CD4-positive, alpha-beta memory T cell (primary cell): Measurements from ENCODE around the gene PLA2G2D. TPM values are rescaled to one million over a fixed set of nuclear protein-coding genes. Genes with fewer than 3 reads are reported as not detected.

ENCODE experiments used
- CTCF ChIA-PET: fragments of 350-600 bp; sonication (Branson Sonifier 250); formaldehyde crosslinking; loops from one replicate; lab custom pipeline; 2021; ENCODE audit warnings: inconsistent platforms; ENCODE audit not compliant: partially characterized antibody; lab: Charles Lee
- POLR2A ChIA-PET: fragments of 350-600 bp; sonication (Branson Sonifier 250); formaldehyde crosslinking; loops from one replicate; lab custom pipeline; 2021; ENCODE audit not compliant: partially characterized antibody; lab: Charles Lee
- DNase-seq, 5 donors: peaks; one replicate each; pipeline versions ENCODE4 v3.0.0 to v3.0.0-alpha.2; 2020 to 2022; ENCODE audit warnings: mixed read lengths in 1 of 5
- H3K27ac ChIP-seq: one replicate; pipeline ENCODE4 v1.7.0; 2013; ENCODE audit warnings: low read depth, low read length
- H3K27me3 ChIP-seq: 2 replicates; pipeline ENCODE4 v1.7.0; 2013; ENCODE audit warnings: mild to moderate bottlenecking, low read length, moderate library complexity; ENCODE audit not compliant: insufficient read depth
- H3K36me3 ChIP-seq: 2 replicates; pipeline ENCODE4 v1.7.0; 2013; ENCODE audit warnings: mild to moderate bottlenecking, low read length, moderate library complexity; ENCODE audit not compliant: insufficient read depth
- H3K4me1 ChIP-seq: 2 replicates; pipeline ENCODE4 v1.7.0; 2013; ENCODE audit warnings: mild to moderate bottlenecking, low read length, moderate library complexity; ENCODE audit not compliant: insufficient read depth
- H3K4me3 ChIP-seq, 2 donors: one replicate each; pipeline ENCODE4 v1.7.0; 2013; ENCODE audit warnings: low read length in 2 of 2, mild to moderate bottlenecking in 1 of 2
- H3K9me3 ChIP-seq, 2 donors: one replicate each; pipeline ENCODE4 v1.7.0; 2013; ENCODE audit warnings: low read length in 2 of 2, control low read depth in 1 of 2; ENCODE audit not compliant: control insufficient read depth in 1 of 2
- H3K27ac Mint-ChIP-seq, 7 donors: one replicate each; pipeline ENCODE4 v1.8.0; 2020 to 2021; ENCODE audit warnings: mixed read lengths in 7 of 7, mild to moderate bottlenecking in 6 of 7, inconsistent platforms in 3 of 7, moderate library complexity in 3 of 7
- H3K27me3 Mint-ChIP-seq, 2 donors: one replicate each; pipeline ENCODE4 v1.8.0; 2020 to 2021; ENCODE audit warnings: mixed read lengths in 2 of 2
- H3K36me3 Mint-ChIP-seq, 2 donors: one replicate each; pipeline ENCODE4 v1.8.0; 2020 to 2021; ENCODE audit warnings: mixed read lengths in 2 of 2, inconsistent platforms in 1 of 2, mild to moderate bottlenecking in 1 of 2
- H3K4me1 Mint-ChIP-seq, 4 donors: one replicate each; pipeline ENCODE4 v1.8.0; 2020 to 2021; ENCODE audit warnings: mixed read lengths in 4 of 4, mild to moderate bottlenecking in 1 of 4
- H3K4me3 Mint-ChIP-seq, 8 donors: one replicate each; pipeline ENCODE4 v1.8.0; 2020 to 2021; ENCODE audit warnings: mixed read lengths in 8 of 8, mild to moderate bottlenecking in 7 of 8, moderate library complexity in 6 of 8, inconsistent platforms in 3 of 8
- H3K9me3 Mint-ChIP-seq, 8 donors: one replicate each; pipeline ENCODE4 v1.8.0; 2020 to 2021; ENCODE audit warnings: mixed read lengths in 8 of 8, mild to moderate bottlenecking in 5 of 8, inconsistent platforms in 3 of 8, moderate library complexity in 1 of 8
- intact Hi-C: fragments of 100-400 bp; cut with micrococcal nuclease; formaldehyde crosslinking; loops from one replicate; pipeline ENCODE4 v1.15.1; 2023
- polyA plus RNA-seq, 2 donors: library from polyadenylated mRNA; unstranded; fragments of 300-500 nt; fragmentation: Illumina TruSeq; gene quantifications; one replicate each; pipeline ENCODE4 v1.2.3, GENCODE V29; 2021
- total RNA-seq, 2 experiments: library from RNA; stranded (reverse); gene quantifications; one replicate each; pipeline ENCODE4 v1.2.3, GENCODE V29; 2021

PLA2G2D gene
- total and polyA plus RNA-seq, 4 experiments from 2014 or later, result 0.29 TPM; not detected in 3

GRCh38 chr1:20143318-20143717 is 24.0 kb upstream of the PLA2G2D start:
- Histone ChIP-seq H3K4me1 (no peaks in the 10 kb centered on the region), H3K27me3 (no peaks in the 10 kb centered on the region), H3K4me3 (no peak overlapping the region), H3K27ac (no peak overlapping the region), H3K36me3 (no peaks in the 10 kb centered on the region), H3K9me3 (no peaks in the 10 kb centered on the region)
- POLR2A ChIA-PET, result no interaction called here
- no peak overlapping the region for H3K4me3 Mint-ChIP-seq
- H3K36me3 Mint-ChIP-seq, result no peaks in the 10 kb centered on the region
- CTCF ChIA-PET, result interaction anchor here (1.4 kb wide), 1 partner anchor 9 kb away, joined by 5 read pairs; no protein-coding TSS in a partner anchor
- no peak for DNase-seq
- H3K4me1 Mint-ChIP-seq, result no peaks in the 10 kb centered on the region
- intact Hi-C loops, result no loop called here
- no peak overlapping the region for H3K27ac Mint-ChIP-seq
- H3K9me3 Mint-ChIP-seq, result peaks cover 0 to 2% (median 0%) of the 10 kb centered on the region in 8 donors
- peaks cover 7 to 13% of the 10 kb centered on the region in 2 donors for H3K27me3 Mint-ChIP-seq

- Histone ChIP-seq H3K4me1 (no peaks in the 10 kb centered on the region), H3K27ac (no peak overlapping the region), H3K27me3 (no peaks in the 10 kb centered on the region), H3K36me3 (no peaks in the 10 kb centered on the region), H3K9me3 (no peaks in the 10 kb centered on the region), H3K4me3 (no peak overlapping the region)
- Mint-ChIP-seq H3K4me1 (no peaks in the 10 kb centered on the region), H3K27ac (peak overlapping the region in 1 of 7 donors; percentile 35), H3K36me3 (no peaks in the 10 kb centered on the region), H3K9me3 (peaks cover 0 to 2% (median 0%) of the 10 kb centered on the region in 8 donors), H3K4me3 (no peak overlapping the region), H3K27me3 (peaks cover 9 to 15% of the 10 kb centered on the region in 2 donors)
- DNase-seq, result no peak
- ChIA-PET POLR2A (no interaction called here), CTCF (interaction anchor here (0.9 kb wide), 1 partner anchor 10 kb away, joined by 4 read pairs; no protein-coding TSS in a partner anchor)
- intact Hi-C loops, result no loop called here
Measured at GRCh38 chr1:20142001-20142710, 22.8 kb upstream of the PLA2G2D start.

GRCh38 chr1:20141466-20141865 is 22.1 kb upstream of the PLA2G2D start:
- no peak for DNase-seq
- H3K4me3 Mint-ChIP-seq, result no peak overlapping the region
- ChIA-PET POLR2A (no interaction called here), CTCF (interaction anchor here (0.9 kb wide), 1 partner anchor 11 kb away, joined by 4 read pairs; no protein-coding TSS in a partner anchor)
- no peak overlapping the region for H3K27ac Mint-ChIP-seq
- peaks cover 9 to 15% of the 10 kb centered on the region in 2 donors for H3K27me3 Mint-ChIP-seq
- intact Hi-C loops, result no loop called here
- no peak overlapping the region for H3K4me3 ChIP-seq
- H3K27me3 ChIP-seq, result no peaks in the 10 kb centered on the region
- H3K9me3 Mint-ChIP-seq, result peaks cover 0 to 2% (median 0%) of the 10 kb centered on the region in 8 donors
- no peaks in the 10 kb centered on the region for H3K4me1 ChIP-seq
- H3K36me3 ChIP-seq, result no peaks in the 10 kb centered on the region
- H3K9me3 ChIP-seq, result no peaks in the 10 kb centered on the region
- H3K4me1 Mint-ChIP-seq, result no peaks in the 10 kb centered on the region
- no peaks in the 10 kb centered on the region for H3K36me3 Mint-ChIP-seq
- no peak overlapping the region for H3K27ac ChIP-seq

- Histone ChIP-seq H3K4me1 (no peaks in the 10 kb centered on the region), H3K27me3 (no peaks in the 10 kb centered on the region)
- peak overlapping the region in 1 of 7 donors; percentile 1 for H3K27ac Mint-ChIP-seq
Measured at GRCh38 chr1:20141001-20141400, 21.7 kb upstream of the PLA2G2D start.

GRCh38 chr1:20139776-20140612 is 20.7 kb upstream of the PLA2G2D start:
- Histone ChIP-seq H3K27ac (no peak overlapping the region), H3K27me3 (no peaks in the 10 kb centered on the region), H3K36me3 (no peaks in the 10 kb centered on the region), H3K9me3 (no peaks in the 10 kb centered on the region), H3K4me1 (no peaks in the 10 kb centered on the region), H3K4me3 (no peak overlapping the region)
- no peak overlapping the region for H3K4me3 Mint-ChIP-seq
- H3K27me3 Mint-ChIP-seq, result peaks cover 9 to 15% of the 10 kb centered on the region in 2 donors
- CTCF ChIA-PET, result no interaction called here
- no peak overlapping the region for H3K27ac Mint-ChIP-seq
- DNase-seq, result no peak
- POLR2A ChIA-PET, result no interaction called here
- no peaks in the 10 kb centered on the region for H3K36me3 Mint-ChIP-seq
- intact Hi-C loops, result no loop called here
- no peaks in the 10 kb centered on the region for H3K4me1 Mint-ChIP-seq
- peaks cover 0 to 2% (median 0%) of the 10 kb centered on the region in 8 donors for H3K9me3 Mint-ChIP-seq

More at GRCh38 chr1:20141001-20141400, 21.7 kb upstream of the PLA2G2D start:
- intact Hi-C loops, result no loop called here
- Histone ChIP-seq H3K9me3 (no peaks in the 10 kb centered on the region), H3K4me3 (no peak overlapping the region), H3K36me3 (no peaks in the 10 kb centered on the region), H3K27ac (no peak overlapping the region)
- ChIA-PET POLR2A (no interaction called here), CTCF (no interaction called here)
- H3K36me3 Mint-ChIP-seq, result no peaks in the 10 kb centered on the region
- H3K4me1 Mint-ChIP-seq, result no peaks in the 10 kb centered on the region
- peaks cover 9 to 15% of the 10 kb centered on the region in 2 donors for H3K27me3 Mint-ChIP-seq
- H3K9me3 Mint-ChIP-seq, result peaks cover 0 to 2% (median 0%) of the 10 kb centered on the region in 8 donors
- H3K4me3 Mint-ChIP-seq, result no peak overlapping the region
- DNase-seq, result no peak

GRCh38 chr1:20138961-20139550 is 19.7 kb upstream of the PLA2G2D start, which contains the start of gene PLA2G2F:
TSS of gene PLA2G2F (plus strand) at chr1:20139323. CDS start at chr1:20139428, 105 bp downstream.
- intact Hi-C loops, result no loop called here
- H3K4me1 ChIP-seq, result no peaks in the 10 kb centered on the region
- Mint-ChIP-seq H3K27me3 (peaks cover 12 to 16% of the 10 kb centered on the region in 2 donors), H3K9me3 (peaks cover 0 to 2% (median 0%) of the 10 kb centered on the region in 8 donors), H3K4me3 (no peak within 1 kb of the TSS), H3K36me3 (no peaks in the 10 kb centered on the region), H3K27ac (no peak within 1 kb of the TSS), H3K4me1 (no peaks in the 10 kb centered on the region)
- no peaks in the 10 kb centered on the region for H3K27me3 ChIP-seq
- POLR2A ChIA-PET, result no interaction called here
- CTCF ChIA-PET, result no interaction called here
- no peak within 1 kb of the TSS for H3K27ac ChIP-seq
- H3K4me3 ChIP-seq, result no peak within 1 kb of the TSS
- no peaks in the 10 kb centered on the region for H3K36me3 ChIP-seq
- no peak for DNase-seq
- H3K9me3 ChIP-seq, result no peaks in the 10 kb centered on the region

GRCh38 chr1:20138346-20138745 is 19.0 kb upstream of the PLA2G2D start:
- intact Hi-C loops, result no loop called here
- H3K4me3 Mint-ChIP-seq, result no peak overlapping the region
- no peak overlapping the region for H3K27ac Mint-ChIP-seq
- Histone ChIP-seq H3K27ac (no peak overlapping the region), H3K9me3 (no peaks in the 10 kb centered on the region), H3K27me3 (no peaks in the 10 kb centered on the region), H3K4me1 (no peaks in the 10 kb centered on the region), H3K36me3 (no peaks in the 10 kb centered on the region), H3K4me3 (no peak overlapping the region)
- no peak for DNase-seq
- ChIA-PET CTCF (no interaction called here), POLR2A (no interaction called here)
- H3K27me3 Mint-ChIP-seq, result peaks cover 14 to 19% of the 10 kb centered on the region in 2 donors
- H3K36me3 Mint-ChIP-seq, result no peaks in the 10 kb centered on the region
- H3K4me1 Mint-ChIP-seq, result no peaks in the 10 kb centered on the region
- H3K9me3 Mint-ChIP-seq, result peaks cover 0 to 2% (median 0%) of the 10 kb centered on the region in 8 donors
